ENCODE measurements around the gene ZMYM5. TPM values are rescaled to one million over a fixed set of nuclear protein-coding genes. Genes with fewer than 3 reads are reported as not detected.
A peak's percentile ranks its signal among the peaks of the same experiment; 100 is the strongest.
"Not testable (repeated sequence)": the region's sequence is repeated elsewhere in the genome, so short reads cannot be mapped to it uniquely, and the experiment has no call there.

Gene ZMYM5
- total and polyA plus RNA-seq, 2 of the 13 experiments (the other 11 are each of a cell fraction or from before 2014, with no cell fraction given) = 7.8 to 9.4 TPM

DNA sequence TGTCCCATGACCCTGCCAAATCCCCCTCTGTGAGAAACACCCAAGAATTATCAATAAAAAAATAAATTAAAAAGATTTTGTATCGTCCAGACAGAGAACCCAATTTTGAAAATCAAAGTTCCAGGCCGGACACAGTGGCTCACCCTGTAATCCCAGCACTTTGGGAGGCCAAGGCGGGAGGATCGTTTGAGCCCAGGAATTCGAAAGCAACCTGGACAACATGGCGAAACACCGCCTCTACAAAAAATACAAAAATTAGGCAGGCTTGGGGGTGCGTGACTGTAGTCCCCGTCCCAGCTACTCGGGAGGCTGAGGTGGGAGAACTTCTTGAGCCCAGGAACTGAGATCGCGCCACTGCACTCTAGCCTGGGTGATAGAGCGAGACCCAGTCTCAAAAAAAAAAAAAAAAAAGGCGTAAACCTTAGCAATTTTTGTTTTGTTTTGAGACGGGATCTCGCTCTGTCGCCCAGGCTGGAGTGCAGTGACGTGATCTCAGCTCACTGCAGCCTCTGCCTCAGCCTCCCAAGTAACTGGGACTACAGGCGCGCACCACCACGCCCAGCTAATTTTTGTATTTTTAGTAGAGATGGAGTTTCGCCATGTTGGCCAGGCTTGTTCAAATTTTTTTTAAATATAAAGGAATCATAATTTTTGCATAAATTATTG lies 82.6 kb downstream of the ZMYM5 start:
- peak overlapping the region; percentile 99 for H3K9ac ChIP-seq (ENCODE audit: insufficient read depth, low read depth, low read length)
- DNase-seq (ENCODE audit: low spot score); CTCF ChIA-PET (ENCODE audit: low intra/inter-chr PET ratio, low total read pairs); H3K9me3 ChIP-seq (ENCODE audit: low read length); in situ Hi-C loops (cut with HindIII; ENCODE audit: extremely low pct_ligation_motif_present, low pct_unique_long_range_greater_than_20kb); H2AFZ ChIP-seq (ENCODE audit: low read length); POLR2A ChIA-PET; H3K27me3 ChIP-seq (ENCODE audit: control insufficient read depth in 1 of 2, insufficient read depth in 2 of 2, low read length in 2 of 2); H4K20me1 ChIP-seq (ENCODE audit: insufficient read depth, low read length); BruUV-seq (replicated peaks); H3K36me3 ChIP-seq (replicated peaks in 1 of 2; ENCODE audit: control insufficient read depth in 1 of 2, insufficient read depth in 2 of 2, low read length in 2 of 2); TF ChIP-seq CREB1 (CRISPR knock-in tag; IDR thresholded peaks at IDR 0.05): not testable (repeated sequence)
- H3K4me3 ChIP-seq (replicated peaks in 1 of 3; ENCODE audit: insufficient read depth in 1 of 3, low read depth in 2 of 3, low read length in 3 of 3) = peak overlapping the region; percentile 93 to 99 (median 94)
- H3K79me2 ChIP-seq (ENCODE audit: insufficient read depth, low read length) = peaks cover 40% of the 10 kb centered on the region
- WGBS (ENCODE audit: low lambda C conversion rate) = 16% methylated on average over 22 of the region's 22 CpGs
- TF ChIP-seq ZBTB38 (CRISPR knock-in tag; IDR thresholded peaks at IDR 0.05) (peak; percentile 31; the same call in 1 of the 2 replicates), CREB1 (IDR thresholded peaks at IDR 0.05) (0 out of 2 replicates have a peak, but pooled peaks have one; percentile 3), ZNF460 (CRISPR knock-in tag; IDR thresholded peaks at IDR 0.05; ENCODE audit: borderline replicate concordance) (peak; percentile 97), ZNF121 (CRISPR knock-in tag; IDR thresholded peaks at IDR 0.05) (peak; percentile 82), HDAC2 (CRISPR knock-in tag; IDR thresholded peaks at IDR 0.05) (0 out of 2 replicates have a peak, but pooled peaks have one; percentile 16), ZMYM3 (CRISPR knock-in tag; IDR thresholded peaks at IDR 0.05) (peak; percentile 61; the same call in 1 of the 2 replicates), KDM1A (CRISPR knock-in tag; IDR thresholded peaks at IDR 0.05) (0 out of 2 replicates have a peak, but pooled peaks have one; percentile 16)
- TF ChIP-seq, protein P1, sequence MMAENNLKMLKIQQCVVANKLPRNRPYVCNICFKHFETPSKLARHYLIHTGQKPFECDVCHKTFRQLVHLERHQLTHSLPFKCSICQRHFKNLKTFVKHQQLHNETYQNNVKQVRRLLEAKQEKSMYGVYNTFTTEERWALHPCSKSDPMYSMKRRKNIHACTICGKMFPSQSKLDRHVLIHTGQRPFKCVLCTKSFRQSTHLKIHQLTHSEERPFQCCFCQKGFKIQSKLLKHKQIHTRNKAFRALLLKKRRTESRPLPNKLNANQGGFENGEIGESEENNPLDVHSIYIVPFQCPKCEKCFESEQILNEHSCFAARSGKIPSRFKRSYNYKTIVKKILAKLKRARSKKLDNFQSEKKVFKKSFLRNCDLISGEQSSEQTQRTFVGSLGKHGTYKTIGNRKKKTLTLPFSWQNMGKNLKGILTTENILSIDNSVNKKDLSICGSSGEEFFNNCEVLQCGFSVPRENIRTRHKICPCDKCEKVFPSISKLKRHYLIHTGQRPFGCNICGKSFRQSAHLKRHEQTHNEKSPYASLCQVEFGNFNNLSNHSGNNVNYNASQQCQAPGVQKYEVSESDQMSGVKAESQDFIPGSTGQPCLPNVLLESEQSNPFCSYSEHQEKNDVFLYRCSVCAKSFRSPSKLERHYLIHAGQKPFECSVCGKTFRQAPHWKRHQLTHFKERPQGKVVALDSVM (CRISPR knock-in tag; IDR thresholded peaks at IDR 0.05) = peak; percentile 84
- TF ChIP-seq, protein P2, sequence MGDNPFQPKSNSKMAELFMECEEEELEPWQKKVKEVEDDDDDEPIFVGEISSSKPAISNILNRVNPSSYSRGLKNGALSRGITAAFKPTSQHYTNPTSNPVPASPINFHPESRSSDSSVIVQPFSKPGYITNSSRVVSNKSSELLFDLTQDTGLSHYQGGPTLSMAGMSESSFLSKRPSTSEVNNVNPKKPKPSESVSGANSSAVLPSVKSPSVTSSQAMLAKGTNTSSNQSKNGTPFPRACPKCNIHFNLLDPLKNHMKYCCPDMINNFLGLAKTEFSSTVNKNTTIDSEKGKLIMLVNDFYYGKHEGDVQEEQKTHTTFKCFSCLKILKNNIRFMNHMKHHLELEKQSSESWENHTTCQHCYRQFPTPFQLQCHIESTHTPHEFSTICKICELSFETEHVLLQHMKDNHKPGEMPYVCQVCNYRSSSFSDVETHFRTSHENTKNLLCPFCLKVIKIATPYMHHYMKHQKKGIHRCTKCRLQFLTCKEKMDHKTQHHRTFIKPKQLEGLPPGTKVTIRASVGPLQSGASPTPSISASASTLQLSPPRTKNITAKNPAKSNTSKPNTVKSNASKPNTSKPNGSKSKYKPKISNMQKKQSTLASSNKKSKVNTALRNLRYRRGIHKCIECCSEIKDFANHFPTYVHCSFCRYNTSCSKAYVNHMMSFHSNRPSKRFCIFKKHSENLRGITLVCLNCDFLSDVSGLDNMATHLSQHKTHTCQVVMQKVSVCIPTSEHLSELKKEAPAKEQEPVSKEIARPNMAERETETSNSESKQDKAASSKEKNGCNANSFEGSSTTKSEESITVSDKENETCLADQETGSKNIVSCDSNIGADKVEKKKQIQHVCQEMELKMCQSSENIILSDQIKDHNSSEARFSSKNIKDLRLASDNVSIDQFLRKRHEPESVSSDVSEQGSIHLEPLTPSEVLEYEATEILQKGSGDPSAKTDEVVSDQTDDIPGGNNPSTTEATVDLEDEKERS (CRISPR knock-in tag; IDR thresholded peaks at IDR 0.05) = 0 out of 2 replicates have a peak, but pooled peaks have one; percentile 42
- TF ChIP-seq, protein P3, sequence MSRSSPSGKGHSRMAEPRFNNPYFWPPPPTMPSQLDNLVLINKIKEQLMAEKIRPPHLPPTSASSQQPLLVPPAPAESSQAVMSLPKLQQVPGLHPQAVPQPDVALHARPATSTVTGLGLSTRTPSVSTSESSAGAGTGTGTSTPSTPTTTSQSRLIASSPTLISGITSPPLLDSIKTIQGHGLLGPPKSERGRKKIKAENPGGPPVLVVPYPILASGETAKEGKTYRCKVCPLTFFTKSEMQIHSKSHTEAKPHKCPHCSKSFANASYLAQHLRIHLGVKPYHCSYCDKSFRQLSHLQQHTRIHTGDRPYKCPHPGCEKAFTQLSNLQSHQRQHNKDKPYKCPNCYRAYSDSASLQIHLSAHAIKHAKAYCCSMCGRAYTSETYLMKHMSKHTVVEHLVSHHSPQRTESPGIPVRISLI (CRISPR knock-in tag; IDR thresholded peaks at IDR 0.05; ENCODE audit: borderline replicate concordance) = peak; percentile 37; the same call in 1 of the 2 replicates
- H3K4me2 ChIP-seq (ENCODE audit: low read depth, low read length) = peak overlapping the region; percentile 85
- ATAC-seq (peak; percentile 42), FAIRE-seq (peak; percentile 30)
- intact Hi-C loops (cut with micrococcal nuclease; ENCODE audit: unreplicated experiment) = loop anchor here (5.0 kb wide), 1 partner anchor 176 kb away; the partner anchor contains the start of gene ZMYM2
- H3K27ac ChIP-seq (ENCODE audit: extremely low read length, insufficient read depth, low read length) = peak overlapping the region; percentile 87
- H3K4me1 ChIP-seq (ENCODE audit: insufficient read depth, low read length) = peaks cover 11% of the 10 kb centered on the region; the same call in 1 of the 2 replicates

Measured in HepG2 (cell line).